GM18867 (cell line): ENCODE results near the gene PRICKLE2.

Experiments
- ATAC-seq: cut with Tn5 transposase; IDR thresholded peaks from one replicate; pipeline ENCODE4 v1.9.1; 2021; ENCODE audit warnings: mild to moderate bottlenecking, moderate library complexity; ENCODE audit not compliant: unreplicated experiment

The PRICKLE2 gene

GRCh38 chr3:64138656-64139375, 86.5 kb downstream of the PRICKLE2 start:
- no peak for ATAC-seq

GRCh38 chr3:64138046-64138445, 87.2 kb downstream of the PRICKLE2 start:
- ATAC-seq = no peak

GRCh38 chr3:64134882-64135281, 90.4 kb downstream of the PRICKLE2 start:
- no peak for ATAC-seq

GRCh38 chr3:64133987-64134386, 91.3 kb downstream of the PRICKLE2 start:
- ATAC-seq = no peak

- ATAC-seq = no peak
Measured at GRCh38 chr3:64133272-64133671, 92.0 kb downstream of the PRICKLE2 start.

- no peak for ATAC-seq
Measured at GRCh38 chr3:64131725-64132469, 93.4 kb downstream of the PRICKLE2 start.

DNA sequence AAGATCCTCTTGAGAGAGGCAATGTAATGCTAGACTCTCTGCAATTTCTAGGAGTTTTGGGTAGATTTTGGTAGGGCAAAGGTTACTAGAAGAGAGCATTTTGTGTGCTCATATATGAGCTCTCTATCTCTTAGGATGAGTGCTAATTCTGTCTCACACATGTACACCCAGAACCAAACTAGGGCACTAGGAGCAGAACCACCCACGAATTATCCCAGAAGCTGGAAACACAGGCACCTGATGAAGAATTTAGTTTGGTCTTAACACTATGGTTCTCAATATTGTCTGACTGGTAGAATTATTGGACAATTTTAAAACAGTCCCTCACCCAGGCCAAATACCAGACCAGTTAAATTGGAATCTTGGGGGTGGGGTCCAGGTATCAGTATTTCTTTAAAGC, 94.8 kb downstream of the PRICKLE2 start:
- no peak for ATAC-seq

DNA sequence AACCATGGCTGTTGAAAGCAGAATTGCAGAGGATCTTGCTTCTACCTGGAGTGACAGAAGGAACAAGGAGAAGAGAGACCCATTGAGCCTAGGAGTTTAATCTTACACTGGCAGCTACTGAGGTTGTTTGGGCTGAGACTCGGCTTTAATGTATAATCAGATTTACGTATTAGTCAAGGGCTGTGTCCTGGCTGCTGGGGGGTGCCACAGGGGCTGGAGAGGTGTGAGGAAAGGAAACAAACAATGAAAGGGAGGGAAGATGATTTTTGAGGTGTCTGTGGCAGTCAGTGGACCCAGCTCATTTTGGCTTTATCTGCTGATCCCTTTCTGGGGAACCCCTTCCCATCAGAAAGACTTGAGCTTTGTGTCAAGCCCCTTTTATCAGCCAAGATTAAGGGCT, 95.7 kb downstream of the PRICKLE2 start:
- ATAC-seq = no peak

DNA sequence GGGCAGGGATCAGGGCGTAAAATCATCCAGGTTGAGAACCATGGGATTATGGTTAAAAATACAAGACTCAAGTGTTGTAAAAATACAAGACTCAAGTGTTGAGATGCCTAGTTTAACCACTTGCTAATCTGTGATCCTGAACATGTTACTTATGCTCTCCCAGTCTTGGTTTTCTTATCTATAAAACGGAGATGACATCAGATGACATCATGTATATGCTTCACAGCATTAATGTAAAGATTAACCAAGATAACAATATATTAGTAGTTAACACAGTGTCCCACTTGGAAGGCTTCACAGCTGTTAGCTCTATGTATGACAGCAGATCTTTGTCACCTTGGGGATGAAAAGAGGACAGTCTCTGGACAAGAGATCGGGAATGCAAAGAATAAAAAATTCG, 96.2 kb downstream of the PRICKLE2 start:
- no peak for ATAC-seq

GRCh38 chr3:64125561-64125960, 99.7 kb downstream of the PRICKLE2 start:
- no peak for ATAC-seq

DNA sequence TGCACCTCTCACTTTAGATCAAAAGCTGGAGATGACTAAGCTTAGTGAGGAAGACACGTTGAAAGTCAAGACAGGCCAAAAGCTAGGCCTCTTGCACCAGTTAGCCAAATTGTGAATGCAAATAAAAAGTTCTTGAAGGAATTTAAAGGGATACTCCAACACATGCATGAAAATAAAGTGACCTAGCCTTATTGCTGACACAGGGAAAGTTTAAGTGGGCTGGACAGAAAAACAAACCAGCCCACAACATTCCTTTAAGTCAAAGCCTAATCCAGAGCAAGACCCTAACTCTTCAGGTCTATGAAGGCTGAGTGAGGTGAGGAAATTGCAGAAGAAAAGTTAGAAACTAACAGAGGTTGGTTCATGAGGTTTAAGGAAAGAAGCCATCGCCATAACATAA, 101.3 kb downstream of the PRICKLE2 start:
- no peak for ATAC-seq

DNA sequence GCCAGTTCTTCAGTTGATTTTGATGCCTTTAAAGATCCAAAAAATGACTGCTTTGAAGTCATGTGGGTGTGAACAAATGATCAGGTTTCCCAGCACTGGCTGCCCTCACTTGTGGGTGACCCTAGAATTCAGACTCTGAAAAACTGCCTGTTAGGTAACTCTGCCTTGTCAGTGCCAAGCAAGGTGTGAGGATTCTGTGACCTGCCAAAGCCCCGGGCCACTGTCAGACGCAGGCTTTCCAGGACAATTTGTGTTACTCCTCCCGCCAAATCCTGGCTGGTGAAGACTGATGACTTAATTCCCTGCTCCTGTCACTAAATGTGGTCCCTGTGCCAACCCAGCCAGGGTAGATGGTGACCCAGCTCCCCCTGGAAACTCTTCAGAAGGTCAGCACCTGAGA, 102.8 kb downstream of the PRICKLE2 start:
- ATAC-seq = no peak

- no peak for ATAC-seq
Measured at GRCh38 chr3:64121750-64122311, 103.4 kb downstream of the PRICKLE2 start.

DNA sequence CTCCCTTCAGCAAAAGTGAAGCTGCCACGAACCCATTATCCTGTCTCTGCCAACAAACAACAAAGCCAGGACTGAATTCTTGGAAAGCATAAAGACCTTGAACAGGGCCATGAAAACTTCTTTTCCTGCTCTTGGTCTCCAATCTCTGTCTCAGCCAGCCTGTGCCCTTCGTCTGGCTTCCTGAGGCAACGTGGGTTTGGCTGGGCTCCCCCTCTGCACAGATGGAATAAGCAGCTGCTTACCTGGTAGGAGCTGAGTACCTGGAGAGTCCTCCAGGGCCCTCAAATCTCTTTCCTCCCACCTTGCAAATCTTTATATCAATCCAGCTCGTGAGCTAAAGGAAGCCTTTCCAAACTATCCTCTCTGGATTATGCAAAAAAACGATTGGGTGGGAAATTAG, 104.4 kb downstream of the PRICKLE2 start:
- no peak for ATAC-seq

GRCh38 chr3:64117483-64117882, 107.8 kb downstream of the PRICKLE2 start:
- no peak for ATAC-seq

DNA sequence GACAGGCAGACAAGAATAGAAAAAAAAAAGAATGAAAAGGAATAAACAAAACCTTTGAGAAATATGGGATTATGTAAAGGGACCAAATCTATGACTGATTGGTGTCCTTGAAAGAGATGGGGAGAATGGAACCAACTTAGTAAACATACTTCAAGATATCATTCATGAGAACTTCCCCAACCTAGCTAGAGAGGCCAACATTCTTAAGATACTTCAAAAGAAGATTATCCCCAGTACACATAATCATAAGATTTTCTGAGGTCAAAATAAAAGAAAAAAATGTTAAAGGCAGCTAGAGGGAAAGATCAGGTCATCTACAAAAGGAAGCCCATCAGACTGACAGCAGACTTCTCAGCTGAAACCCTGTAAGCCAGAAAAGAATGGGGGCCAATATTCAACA, 110.6 kb downstream of the PRICKLE2 start:
- no peak for ATAC-seq

DNA sequence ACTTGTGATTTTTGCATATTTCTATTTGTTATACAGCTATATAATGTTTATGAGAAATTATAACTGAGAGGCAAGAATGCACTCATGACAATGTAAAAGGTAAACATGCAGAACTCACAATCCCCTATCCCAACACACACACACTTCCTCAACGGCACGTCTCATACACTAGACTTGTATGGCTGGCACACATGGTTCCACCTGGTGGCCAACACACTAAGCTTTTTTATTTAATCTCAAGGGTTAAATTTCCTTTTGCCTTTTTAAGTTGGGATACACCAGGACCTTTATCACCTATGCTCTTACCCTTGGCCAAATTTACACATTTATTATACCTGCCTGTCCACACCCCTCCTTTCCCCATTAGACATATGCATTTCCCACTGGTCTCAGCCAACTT, 113.4 kb downstream of the PRICKLE2 start:
- no peak for ATAC-seq

DNA sequence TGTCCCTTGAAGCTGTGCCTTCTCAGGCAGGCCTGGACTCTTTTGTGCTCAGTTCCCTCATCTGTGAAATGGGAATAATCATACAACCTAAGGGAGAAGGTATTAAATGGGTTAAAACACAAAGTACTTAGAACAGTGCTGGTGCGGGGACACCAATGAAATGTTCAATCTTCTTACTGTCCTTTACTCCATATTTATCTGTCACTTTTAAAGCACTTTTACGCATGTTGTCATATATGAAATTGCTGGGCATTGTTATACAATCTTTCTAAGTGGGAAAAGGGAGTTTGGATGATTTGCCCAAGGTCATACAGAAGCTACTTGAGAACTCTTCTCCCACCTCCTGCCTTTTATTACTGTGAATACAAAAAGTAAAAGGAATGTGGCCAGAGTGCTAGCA, 114.2 kb downstream of the PRICKLE2 start:
- no peak for ATAC-seq

- ATAC-seq = no peak
Measured at GRCh38 chr3:64110071-64110470, 115.2 kb downstream of the PRICKLE2 start.

DNA sequence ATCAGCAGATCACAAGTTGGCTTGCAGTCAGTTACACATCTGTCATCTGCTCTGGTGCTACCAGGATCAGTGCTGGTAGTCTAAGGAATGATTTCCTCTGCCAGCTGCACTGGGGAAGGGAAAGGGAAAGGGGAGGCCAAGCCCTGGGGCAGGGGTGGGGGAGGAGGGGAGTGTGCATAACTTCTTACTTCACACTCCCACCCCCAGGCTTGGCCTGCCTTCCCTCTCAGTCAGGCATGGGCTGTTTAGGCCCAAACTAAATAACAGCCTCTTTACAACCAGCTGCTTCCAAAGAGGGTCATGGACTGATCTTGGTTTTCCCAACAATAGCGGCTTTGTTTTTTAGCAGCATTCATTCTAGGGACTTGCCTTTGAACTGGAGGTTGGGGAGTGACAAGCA, 115.8 kb downstream of the PRICKLE2 start:
- ATAC-seq = no peak

DNA sequence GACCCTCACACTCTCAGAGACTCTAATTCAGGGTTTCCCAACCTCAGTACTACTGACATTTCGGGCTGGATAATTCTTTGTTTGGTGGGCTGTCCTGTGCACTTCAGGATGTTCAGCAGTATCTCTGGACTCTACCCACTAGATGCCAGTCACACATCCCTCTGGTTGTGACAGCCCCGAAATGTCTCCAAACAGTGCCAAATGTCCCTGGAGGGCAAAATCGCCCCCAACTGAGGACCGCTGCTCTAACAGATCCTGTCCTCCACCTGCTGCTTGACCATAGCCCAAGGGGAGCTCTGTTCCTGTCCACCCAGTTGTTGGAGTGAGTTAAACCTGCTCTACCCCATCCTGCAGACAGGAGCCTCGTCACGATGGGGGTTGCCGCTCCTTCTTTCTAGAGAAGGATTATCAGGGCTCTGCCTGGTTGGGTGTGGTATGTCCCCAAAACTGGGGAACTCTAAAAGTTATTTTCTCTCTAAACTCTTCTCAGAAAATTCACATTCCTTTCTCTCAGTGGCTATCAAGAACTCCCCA, 116.4 kb downstream of the PRICKLE2 start:
- ATAC-seq = no peak

GRCh38 chr3:64108231-64108630, 117.0 kb downstream of the PRICKLE2 start:
- ATAC-seq = no peak
